Measurements from ENCODE around the gene ZNF469. TPM values are rescaled to one million over a fixed set of nuclear protein-coding genes. Genes with fewer than 3 reads are reported as not detected.

ZNF469 gene, protein sequence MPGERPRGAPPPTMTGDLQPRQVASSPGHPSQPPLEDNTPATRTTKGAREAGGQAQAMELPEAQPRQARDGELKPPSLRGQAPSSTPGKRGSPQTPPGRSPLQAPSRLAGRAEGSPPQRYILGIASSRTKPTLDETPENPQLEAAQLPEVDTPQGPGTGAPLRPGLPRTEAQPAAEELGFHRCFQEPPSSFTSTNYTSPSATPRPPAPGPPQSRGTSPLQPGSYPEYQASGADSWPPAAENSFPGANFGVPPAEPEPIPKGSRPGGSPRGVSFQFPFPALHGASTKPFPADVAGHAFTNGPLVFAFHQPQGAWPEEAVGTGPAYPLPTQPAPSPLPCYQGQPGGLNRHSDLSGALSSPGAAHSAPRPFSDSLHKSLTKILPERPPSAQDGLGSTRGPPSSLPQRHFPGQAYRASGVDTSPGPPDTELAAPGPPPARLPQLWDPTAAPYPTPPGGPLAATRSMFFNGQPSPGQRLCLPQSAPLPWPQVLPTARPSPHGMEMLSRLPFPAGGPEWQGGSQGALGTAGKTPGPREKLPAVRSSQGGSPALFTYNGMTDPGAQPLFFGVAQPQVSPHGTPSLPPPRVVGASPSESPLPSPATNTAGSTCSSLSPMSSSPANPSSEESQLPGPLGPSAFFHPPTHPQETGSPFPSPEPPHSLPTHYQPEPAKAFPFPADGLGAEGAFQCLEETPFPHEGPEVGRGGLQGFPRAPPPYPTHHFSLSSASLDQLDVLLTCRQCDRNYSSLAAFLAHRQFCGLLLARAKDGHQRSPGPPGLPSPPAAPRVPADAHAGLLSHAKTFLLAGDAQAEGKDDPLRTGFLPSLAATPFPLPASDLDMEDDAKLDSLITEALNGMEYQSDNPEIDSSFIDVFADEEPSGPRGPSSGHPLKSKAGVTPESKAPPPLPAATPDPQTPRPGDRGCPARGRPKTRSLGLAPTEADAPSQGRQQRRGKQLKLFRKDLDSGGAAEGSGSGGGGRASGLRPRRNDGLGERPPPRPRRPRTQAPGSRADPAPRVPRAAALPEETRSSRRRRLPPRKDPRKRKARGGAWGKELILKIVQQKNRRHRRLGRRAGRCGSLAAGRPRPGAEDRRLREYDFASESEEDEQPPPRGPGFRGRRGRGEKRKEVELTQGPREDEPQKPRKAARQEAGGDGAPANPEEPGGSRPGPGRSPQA (N-terminal part only)
- total RNA-seq (2014; rRNA removed; shearing (Covaris generic); ENCODE audit: low replicate concordance), result 1.6 and 1.7 TPM in 2 replicates

DNA sequence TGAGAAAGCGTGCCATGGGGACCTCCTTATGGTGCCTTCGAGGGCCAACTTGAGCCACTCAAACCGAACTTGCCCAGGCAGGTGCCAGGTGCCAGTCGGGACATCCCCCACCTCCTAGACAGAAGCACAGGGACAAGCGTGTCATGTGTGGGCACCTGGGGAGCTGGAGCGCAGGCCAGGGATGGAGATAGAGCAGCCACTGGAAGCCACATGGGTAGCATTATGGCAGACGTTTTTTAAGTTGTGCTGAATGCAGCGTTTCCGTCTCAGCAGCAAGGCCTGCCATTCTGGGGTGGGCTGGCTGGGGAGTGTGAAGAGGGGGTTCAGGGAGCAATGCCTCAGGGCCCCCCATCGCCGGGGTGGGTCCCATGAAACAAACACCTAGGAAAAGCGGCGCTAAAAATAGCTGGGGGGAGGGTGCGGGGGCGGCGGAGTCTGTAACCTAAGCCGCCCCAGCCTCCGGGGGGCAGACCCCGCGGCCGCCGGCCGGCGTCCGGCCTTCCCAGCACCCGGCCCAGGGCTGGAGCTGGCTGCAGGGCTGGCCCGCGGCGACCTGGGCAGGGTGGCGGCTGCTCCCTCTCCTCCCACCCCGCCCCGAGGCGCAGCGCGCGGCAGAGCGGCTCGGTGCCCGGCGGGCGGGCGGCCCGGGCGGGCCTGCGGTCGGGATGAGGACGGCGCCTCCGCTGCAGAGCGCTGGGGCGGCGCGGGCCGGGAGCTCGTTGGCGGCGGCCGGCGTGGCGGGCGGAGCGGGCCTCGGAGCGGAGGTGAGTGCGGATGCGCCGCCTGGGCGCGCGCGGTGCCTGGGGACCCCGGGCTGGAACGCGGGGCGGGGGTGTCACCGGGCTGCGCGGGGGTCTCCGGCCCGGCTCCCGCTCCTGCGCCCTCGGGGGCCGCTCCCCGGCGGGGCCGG, at the start of gene ZNF469:
ZNF469 (plus strand) TSS at position 469 of the 910 bp plus-strand sequence. CDS start 44,512 bp downstream, outside the sequence.
- peak; percentile 38 for DNase-seq (ENCODE audit: low read depth)
- in situ Hi-C loops (cut with HindIII; ENCODE audit: low pct_unique_long_range_greater_than_20kb, low sequenced_read_pairs), result no loop called here

DNA sequence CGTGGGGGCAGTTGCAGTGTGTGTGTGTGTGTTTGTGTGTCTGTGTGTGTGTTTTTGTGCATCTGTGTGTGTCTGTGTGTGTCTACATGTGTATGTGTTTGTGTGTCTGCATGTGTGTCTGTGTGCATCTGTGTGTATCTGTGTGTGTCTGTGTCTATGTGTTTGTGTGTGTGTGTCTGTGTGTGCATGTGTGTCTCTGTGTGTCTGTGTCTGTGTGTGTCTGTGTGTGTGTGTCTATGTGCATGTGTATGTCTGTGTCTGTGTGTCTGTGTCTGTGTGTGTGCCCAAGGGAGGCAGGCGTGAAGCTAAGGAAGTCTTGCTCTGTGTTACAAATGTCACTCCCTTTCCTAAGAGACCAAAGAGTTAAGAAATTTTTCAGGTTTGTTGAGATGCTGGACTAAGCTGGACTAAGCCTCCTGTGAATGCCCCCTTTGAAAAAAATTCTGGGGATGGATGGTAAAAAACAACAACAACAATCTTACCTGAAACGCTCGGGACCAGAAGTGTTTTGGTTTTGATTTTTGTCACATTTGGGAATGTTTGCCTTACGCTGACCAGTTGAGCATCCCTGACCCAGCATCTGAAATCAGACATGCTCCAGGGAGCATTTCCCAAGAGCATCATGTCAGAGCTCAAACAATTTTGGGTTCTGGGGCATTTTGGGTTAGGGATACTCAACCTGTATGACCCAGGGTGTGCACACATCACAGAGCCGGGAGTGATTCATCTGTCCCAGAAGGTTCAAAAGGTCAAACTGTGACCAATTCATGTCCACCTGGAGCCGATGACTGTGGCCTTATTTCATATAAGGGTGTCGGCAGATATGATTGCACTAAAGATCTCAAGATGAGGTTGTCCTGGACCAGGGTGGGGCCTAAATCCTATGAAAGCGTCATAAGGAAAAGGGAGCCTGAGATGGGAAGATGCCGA, 48.6 kb upstream of the ZNF469 start:
- in situ Hi-C loops (cut with HindIII; ENCODE audit: low pct_unique_long_range_greater_than_20kb, low sequenced_read_pairs), result no loop called here
- DNase-seq (ENCODE audit: low read depth), result peak; percentile 31

DNA sequence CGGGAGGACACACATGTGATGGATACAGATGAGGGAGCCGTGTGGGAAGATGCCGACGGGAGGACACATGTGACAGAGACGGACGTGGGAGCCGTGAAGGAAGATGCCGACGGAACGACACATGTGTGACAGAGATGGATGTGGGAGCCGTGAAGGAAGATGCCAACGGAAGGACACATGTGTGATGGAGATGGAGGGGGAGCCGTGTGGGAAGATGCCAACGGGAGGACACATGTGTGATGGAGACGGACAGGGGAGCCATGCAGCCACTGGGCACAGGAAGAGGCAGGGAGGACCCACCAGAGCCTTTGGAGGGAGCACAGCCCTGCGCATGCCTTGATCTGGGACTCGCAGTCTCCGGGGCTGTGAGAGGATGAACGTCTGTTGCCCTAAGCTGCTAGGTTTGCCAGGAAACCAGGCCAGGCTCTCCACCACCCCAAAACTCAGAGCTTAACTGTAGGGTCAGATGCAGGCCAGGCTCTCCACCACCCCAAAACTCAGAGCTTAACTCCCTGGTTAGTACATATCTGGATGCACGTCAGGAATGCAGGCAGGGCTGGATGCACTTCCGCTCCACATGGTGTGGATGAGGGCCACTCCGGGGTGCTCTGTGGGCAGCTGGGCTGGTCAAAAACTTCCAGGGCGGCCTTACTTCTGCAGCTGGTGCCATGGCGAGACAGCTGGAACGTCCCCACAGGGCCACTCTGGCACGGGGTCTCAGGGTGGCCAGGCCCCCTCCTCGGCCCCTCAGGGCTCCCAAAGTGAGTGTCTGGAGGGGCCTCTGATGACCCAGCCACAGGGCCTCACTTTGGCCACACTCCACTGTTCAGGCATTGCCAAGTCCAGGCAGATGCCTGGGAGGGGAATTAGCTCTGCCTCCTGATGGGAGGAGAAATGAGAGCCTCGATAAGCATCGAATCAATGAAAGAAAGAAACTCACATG, 47.7 kb upstream of the ZNF469 start:
- in situ Hi-C loops (cut with HindIII; ENCODE audit: low pct_unique_long_range_greater_than_20kb, low sequenced_read_pairs), result no loop called here

DNA sequence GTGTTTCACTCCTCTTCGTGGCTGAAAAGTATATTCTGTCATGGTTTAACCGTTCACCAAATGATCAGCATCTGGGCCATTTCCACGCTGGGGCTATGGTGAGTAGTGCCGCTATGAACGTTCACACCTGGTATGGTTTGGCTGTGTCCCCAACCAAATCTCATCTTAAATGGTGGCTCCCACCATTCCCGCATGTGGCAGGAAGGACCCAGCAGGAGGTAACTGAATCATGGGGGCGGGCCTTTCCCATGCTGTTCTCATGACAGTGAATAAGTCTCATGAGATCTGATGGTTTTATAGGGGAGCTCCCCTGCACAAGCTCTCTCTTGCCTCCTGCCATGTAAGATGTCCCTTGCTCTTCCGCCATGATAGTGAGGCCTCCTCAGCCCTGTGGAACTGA, 45.7 kb upstream of the ZNF469 start:
- in situ Hi-C loops (cut with HindIII; ENCODE audit: low pct_unique_long_range_greater_than_20kb, low sequenced_read_pairs), result no loop called here
- peak; percentile 12 for DNase-seq (ENCODE audit: low read depth)

More for the DNA sequence above, 47.7 kb upstream of the ZNF469 start:
- no peak for DNase-seq (ENCODE audit: low read depth)

DNA sequence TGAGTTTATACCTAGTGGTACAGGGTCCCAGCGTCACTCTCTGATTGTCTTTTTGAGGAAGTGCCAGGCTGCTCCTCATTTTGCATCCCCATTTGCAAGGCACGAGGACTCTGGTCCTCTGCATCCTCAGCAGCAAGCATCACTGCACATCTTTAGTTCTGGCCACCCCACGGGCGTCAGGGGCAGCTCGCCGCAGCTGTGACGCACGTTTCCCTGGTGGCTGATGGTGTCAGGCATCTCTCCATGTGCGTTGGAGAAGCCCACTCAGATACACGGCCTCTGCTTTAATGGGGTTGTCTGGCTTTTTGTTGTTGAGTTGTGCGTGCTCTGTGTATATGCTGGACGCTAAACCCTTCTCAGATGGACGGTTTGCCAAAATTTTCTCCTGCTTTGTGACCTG, 45.2 kb upstream of the ZNF469 start:
- in situ Hi-C loops (cut with HindIII; ENCODE audit: low pct_unique_long_range_greater_than_20kb, low sequenced_read_pairs), result no loop called here
- no peak for DNase-seq (ENCODE audit: low read depth)

DNA sequence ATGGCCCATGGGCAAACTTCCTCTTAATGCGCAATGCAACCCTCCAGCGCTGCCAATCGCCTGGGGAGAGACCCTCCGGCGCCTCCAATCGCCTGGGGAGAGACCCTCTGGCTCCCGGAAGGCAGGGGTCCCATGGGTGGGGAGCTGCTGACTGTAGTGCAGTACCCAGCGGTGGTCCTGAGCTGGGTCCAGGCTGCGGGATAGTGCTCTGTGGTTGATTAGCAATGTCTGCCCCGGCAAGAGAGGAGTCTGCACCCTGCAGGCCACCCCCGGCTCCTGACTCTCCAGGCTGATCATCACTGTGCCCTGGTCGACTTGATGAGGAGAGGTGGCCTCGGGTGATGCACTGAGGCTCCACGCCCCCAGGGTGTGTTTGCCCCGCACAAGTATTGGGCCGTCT, 44.6 kb upstream of the ZNF469 start:
- in situ Hi-C loops (cut with HindIII; ENCODE audit: low pct_unique_long_range_greater_than_20kb, low sequenced_read_pairs), result no loop called here
- no peak for DNase-seq (ENCODE audit: low read depth)

DNA sequence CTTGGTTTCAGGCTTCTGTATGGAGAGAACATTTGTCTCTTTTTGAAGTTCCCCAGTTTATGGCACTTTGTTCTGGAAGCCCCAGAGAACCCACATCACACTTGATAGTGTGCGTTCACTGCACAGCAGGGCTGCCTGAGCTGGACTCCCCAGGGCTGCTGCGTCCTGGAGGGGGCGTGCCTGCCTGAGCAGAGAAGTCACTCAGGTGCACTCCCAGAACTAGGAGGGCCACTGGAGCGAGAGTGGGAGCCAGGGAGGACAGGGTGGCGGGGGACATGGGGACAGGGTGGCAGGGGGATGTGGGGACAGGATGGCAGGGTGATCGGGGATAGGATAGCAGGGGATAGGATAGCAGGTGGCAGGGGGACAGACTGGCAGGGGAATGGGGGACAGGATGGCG, 43.9 kb upstream of the ZNF469 start:
- in situ Hi-C loops (cut with HindIII; ENCODE audit: low pct_unique_long_range_greater_than_20kb, low sequenced_read_pairs), result no loop called here
- DNase-seq (ENCODE audit: low read depth), result no peak

DNA sequence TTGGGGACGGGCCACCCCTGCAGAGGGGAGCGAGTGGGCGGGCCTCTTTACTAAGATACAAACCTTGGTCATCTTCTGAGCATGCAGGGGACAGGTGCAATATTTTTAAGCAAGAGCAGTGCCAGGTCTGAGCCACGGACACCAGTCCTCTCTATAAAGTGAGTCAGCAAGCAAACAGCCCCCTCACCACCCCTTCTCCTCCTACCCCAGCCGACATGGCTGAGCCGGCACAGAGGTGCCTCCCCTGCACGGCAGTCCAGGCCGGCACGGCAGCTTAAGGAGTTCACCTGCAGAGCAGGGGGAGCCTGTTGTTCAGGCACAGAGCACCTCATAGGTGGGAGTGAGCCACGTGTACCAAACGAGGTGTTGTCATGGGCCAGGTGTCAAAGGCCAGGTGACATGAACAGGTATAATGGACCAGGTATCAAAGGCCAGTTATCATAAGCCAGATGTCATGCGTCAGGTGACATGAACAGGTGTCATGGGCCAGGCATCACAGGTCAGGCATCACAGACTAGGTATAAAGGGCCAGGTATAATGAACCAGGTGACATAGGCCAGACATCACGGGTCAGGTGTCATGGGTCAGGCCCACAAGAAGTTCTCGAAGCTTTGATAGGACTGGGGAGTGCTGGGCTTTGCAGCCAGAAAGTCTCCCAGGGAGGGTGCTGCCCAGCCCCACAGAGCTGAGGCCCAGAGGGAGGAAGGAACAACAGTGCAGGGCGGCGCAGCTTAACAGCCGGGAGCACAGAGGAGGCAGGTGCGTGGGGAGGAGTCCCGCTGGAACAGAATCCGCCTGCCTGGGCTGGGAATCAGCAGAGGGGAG, 42.6 kb upstream of the ZNF469 start:
- DNase-seq (ENCODE audit: low read depth), result no peak
- in situ Hi-C loops (cut with HindIII; ENCODE audit: low pct_unique_long_range_greater_than_20kb, low sequenced_read_pairs), result no loop called here

DNA sequence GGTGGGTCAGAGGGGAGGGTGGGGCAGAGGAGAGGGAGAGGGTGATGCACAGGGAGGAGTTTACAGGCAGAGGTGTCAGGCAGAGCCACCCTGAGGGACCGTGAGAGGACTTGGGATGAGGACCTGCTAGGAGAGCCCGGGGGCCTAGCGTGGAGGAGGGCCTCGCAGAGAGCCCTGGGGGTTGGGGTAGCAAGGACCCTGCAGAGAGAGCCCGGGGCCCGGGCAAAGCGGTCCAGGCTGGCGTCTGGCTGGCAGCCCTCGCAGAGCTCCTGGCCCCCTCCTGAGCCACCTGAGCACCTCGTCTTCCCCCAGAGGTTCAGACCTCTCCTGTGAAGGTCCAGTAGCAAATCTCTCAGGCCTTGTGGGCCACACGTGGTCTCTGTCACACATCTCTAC, 42.0 kb upstream of the ZNF469 start:
- in situ Hi-C loops (cut with HindIII; ENCODE audit: low pct_unique_long_range_greater_than_20kb, low sequenced_read_pairs), result no loop called here
- DNase-seq (ENCODE audit: low read depth), result no peak

DNA sequence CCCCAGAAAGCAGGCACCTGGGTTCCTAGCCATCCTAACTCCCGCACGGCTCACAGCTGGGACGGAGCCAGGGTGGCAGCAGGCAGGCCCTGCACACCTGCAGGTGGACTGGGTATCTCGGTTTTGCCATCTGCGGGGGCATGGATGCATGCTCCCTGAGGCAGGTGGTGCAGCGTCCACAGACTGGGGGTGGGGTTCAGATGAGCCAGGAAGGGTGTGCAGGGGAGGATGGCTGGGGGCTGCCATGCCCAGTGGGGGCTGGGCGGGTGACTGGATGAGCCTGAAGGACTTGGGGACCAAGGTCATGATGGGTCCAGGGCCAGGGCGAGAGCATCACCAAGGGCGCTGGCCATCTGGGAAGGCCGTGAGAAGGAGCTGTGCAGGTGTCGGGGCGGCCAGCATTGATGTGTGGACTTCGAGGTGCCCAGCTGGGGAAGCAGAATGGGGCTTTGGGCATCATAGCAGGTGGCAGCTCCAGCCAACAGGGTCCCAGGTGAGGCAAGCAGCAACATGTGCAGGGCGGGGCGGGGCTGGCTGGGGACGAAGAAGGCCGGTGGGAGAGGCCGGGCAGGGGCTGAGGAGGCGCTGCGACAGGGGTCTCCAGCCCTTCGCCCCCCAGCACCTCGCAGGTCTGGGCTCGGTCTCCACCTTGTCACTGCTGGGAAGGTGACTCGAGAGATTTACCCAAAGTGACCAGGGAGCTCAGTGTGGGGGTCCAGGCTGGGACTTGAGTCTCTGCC, 41.0 kb upstream of the ZNF469 start:
- no peak for DNase-seq (ENCODE audit: low read depth)
- in situ Hi-C loops (cut with HindIII; ENCODE audit: low pct_unique_long_range_greater_than_20kb, low sequenced_read_pairs), result no loop called here

DNA sequence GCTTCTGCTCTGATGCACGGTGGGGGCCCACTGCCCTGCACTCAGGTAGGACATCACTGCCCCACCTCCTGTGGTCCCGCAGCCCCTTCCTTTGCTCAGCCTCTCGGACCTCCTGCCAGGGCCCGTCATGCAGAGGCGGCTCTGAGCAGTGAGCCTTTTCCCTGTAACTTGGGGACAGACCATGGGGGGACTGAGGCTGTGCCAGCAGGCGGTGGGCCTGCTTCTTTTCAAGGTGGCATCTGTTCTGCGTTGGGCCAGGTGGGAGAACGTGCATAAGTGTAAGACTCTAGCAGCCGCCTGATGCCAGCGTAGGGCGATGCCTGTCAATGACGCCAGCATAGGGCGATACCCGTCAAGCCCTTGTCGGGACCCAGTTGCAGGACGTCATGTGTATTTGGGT, 40.3 kb upstream of the ZNF469 start:
- no peak for DNase-seq (ENCODE audit: low read depth)
- in situ Hi-C loops (cut with HindIII; ENCODE audit: low pct_unique_long_range_greater_than_20kb, low sequenced_read_pairs), result no loop called here

DNA sequence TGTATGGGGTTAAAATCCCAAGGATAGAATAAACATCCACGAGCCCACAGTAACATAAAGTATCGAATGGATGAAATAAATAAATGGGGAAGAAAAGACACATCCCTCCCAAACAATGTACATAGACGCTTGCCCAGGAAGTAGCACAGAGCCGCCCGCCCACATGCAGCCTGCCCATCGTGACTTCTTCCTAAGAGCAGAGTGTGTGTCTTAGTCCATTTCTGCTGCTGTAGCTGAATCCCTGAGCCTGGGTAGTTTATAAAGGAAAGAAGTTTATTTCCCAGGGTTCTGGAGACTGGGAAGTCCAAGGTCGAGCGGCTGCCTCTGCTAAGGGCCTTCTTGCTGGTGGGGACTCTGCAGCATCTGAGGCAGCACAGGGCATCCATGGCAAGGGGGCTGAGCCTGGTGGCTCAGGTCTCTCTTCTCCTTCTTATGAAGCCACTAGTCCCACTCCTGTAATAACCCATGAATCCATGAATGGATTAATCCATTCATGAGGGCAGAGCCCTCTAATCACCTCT, 39.4 kb upstream of the ZNF469 start:
- DNase-seq (ENCODE audit: low read depth), result no peak
- in situ Hi-C loops (cut with HindIII; ENCODE audit: low pct_unique_long_range_greater_than_20kb, low sequenced_read_pairs), result no loop called here

DNA sequence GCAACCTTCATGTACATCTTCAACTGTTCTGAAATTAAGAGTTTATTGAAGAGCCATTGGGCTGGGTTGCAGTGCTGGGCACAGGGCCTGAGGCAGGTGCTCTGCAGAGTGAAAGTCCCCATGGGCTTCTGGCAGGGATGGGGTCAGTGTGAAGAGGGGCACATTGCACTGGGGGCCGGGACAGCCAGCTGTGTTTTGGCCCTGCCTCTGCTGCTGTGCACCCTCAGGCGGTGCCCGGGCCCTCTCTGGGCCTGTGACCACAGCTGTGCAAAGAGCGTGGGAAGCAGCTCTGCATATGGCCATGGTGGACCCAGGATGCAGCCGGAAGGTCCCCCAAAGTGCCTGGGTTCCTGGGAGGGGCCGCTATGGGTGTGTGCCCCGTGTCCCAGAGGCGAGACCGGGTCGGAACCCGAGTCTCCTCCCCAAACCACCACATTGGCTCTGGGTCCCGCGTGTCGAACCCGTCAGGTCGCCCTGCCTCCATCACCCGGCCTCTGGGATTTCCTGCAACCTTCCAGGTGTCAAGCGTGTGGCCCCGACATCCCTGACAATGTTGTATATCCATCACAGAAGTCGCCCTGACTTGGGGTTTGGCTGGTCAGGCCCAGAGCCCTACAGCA, 38.2 kb upstream of the ZNF469 start:
- DNase-seq (ENCODE audit: low read depth), result no peak
- in situ Hi-C loops (cut with HindIII; ENCODE audit: low pct_unique_long_range_greater_than_20kb, low sequenced_read_pairs), result no loop called here

Measured in Caki2 (cell line).